Measurements from ENCODE around the gene TMEM167B.

Gene TMEM167B

DNA sequence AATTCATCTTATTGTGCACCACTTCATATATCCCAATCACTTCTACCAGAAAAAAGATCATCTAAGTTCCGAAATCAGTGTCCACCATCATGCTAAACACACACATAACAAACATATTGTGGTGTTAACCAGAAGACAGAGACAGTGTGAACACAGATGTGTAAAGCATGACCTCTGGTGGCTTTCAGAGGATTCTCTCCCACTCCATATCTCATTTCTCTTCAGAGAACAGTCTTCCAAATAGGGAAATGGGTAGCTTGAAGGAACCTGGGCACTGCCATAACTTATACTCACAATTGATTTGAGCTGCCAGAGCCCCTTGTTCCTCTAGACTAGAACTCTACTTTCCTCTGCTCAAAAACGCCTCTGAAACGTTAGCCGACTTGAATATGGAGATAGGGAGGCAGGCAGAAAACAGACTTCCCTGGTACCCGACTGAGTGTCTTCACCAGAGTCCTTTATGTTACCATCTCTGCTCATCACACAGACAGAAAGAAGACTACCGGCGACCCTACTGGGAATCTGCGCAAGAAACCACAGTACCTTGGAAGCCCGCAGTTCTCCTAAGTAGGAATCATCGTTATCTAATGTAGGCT is 21.6 kb downstream of the TMEM167B start:
- Mint-ChIP-seq H3K27me3 (ENCODE audit: low read depth, poor library complexity) (peaks cover 92% of the 10 kb centered on the region), H3K4me3 (no peak overlapping the region), H3K36me3 (ENCODE audit: low read depth) (no peaks in the 10 kb centered on the region), H3K4me1 (peaks cover 24% of the 10 kb centered on the region), H3K27ac (peak overlapping the region; percentile 86), H3K9me3 (no peaks in the 10 kb centered on the region)
- TF ChIP-seq, protein P1, sequence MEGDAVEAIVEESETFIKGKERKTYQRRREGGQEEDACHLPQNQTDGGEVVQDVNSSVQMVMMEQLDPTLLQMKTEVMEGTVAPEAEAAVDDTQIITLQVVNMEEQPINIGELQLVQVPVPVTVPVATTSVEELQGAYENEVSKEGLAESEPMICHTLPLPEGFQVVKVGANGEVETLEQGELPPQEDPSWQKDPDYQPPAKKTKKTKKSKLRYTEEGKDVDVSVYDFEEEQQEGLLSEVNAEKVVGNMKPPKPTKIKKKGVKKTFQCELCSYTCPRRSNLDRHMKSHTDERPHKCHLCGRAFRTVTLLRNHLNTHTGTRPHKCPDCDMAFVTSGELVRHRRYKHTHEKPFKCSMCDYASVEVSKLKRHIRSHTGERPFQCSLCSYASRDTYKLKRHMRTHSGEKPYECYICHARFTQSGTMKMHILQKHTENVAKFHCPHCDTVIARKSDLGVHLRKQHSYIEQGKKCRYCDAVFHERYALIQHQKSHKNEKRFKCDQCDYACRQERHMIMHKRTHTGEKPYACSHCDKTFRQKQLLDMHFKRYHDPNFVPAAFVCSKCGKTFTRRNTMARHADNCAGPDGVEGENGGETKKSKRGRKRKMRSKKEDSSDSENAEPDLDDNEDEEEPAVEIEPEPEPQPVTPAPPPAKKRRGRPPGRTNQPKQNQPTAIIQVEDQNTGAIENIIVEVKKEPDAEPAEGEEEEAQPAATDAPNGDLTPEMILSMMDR (IDR thresholded peaks at IDR 0.05) = no peak
- DNase-seq = no peak

DNA sequence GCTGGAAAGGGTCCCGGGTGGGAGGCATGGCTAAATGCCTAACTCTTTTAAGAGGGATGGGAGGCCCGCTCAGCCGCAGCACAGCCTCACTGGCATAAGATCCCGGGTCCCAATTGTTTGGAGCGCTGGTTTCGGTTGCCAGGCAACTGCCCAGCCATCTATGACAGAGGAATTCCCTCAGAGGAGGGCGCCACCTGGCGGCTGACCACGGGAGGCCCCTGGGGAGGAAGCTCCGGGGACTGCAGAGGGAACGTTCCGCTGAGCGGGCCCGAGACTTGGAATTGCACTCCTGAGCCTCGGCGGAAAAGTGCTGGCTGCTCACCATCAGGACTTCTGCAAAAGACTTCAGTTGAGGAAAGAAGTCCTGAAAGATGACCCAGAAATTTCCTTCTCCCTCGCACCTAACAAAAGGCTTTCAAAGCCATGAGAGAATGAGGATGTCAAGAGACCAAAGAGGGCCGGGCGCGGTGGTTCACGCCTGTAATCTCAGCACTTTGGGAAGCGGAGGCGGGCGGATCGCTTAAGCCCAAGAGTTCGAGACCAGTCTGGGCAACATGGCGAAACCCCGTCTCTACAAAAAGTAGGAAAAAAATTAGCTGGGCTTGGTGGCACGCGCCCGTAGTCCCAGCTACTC is 22.2 kb downstream of the TMEM167B start:
- peaks cover 93% of the 10 kb centered on the region for H3K27me3 Mint-ChIP-seq (ENCODE audit: low read depth, poor library complexity)
- no peaks in the 10 kb centered on the region for H3K36me3 Mint-ChIP-seq (ENCODE audit: low read depth)
- peak; percentile 100 for DNase-seq
- TF ChIP-seq, protein P1 (IDR thresholded peaks at IDR 0.05) = peak; percentile 98
- peak overlapping the region; percentile 79 for H3K4me3 Mint-ChIP-seq
- peak overlapping the region; percentile 86 for H3K27ac Mint-ChIP-seq
- H3K9me3 Mint-ChIP-seq = no peaks in the 10 kb centered on the region
- peaks cover 24% of the 10 kb centered on the region for H3K4me1 Mint-ChIP-seq

DNA sequence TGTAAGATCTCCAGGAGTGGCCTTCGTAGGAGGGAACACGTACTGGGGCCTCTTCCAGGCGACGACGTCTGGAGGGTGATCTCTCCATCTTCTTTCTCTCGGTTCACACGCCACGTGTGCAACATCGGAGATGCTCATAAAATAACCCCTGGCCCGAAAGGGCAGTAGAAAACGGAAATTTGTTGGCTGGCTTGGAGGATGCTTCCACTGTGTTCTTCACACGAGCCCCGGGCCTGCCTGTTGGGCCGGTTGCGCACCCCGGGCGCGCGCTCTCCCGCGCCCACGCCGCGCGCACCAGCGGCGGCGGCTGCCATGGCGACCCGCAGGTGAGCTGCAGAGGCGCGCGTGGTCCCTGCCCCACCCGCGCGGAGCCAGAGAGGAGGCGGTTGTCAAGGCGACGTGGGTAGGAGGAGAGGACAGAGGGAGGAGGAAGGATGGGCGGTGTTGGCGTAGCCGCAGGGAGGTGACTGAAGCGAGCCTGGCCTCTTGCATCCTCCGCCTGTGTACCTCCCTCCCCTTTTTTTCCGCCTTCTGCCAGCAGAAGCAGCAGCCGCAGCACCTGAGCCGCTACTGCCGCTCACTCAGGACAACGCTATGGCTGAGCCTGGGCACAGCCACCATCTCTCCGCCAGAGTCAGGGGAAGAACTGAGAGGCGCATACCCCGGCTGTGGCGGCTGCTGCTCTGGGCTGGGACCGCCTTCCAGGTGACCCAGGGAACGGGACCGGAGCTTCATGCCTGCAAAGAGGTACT is 23.2 kb downstream of the TMEM167B start, which contains the start of gene ELAPOR1:
Gene ELAPOR1 (plus strand): TSS at position 526 of the 752 bp plus-strand sequence. CDS start 69 bp downstream, at position 595.
- peak; percentile 52 for DNase-seq
- Mint-ChIP-seq H3K36me3 (ENCODE audit: low read depth) (no peaks in the 10 kb centered on the region), H3K9me3 (peaks cover 4% of the 10 kb centered on the region), H3K4me1 (peaks cover 24% of the 10 kb centered on the region), H3K4me3 (peak within 1 kb of the TSS; percentile 79), H3K27ac (no peak within 1 kb of the TSS), H3K27me3 (ENCODE audit: low read depth, poor library complexity) (peaks cover 94% of the 10 kb centered on the region)
- TF ChIP-seq, protein P1 (IDR thresholded peaks at IDR 0.05) = no peak

DNA sequence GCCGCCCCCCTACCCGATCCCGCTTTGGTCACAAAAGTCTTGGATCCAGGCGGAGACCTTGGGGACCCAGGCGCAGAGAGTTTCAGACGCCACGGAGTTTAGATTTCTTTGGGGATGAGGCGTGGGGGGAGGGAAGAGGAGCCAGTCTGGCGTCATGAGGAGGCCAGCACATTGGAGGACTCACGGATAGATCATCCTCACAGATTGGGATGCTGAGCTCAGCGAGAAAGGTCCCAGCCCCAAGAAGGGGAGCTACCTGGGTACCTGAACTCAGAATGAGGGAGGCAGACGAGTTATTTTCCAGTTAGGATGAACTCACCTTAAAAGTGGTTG is 23.7 kb downstream of the TMEM167B start:
- H3K9me3 Mint-ChIP-seq = peaks cover 4% of the 10 kb centered on the region
- H3K36me3 Mint-ChIP-seq (ENCODE audit: low read depth) = no peaks in the 10 kb centered on the region
- H3K27ac Mint-ChIP-seq = no peak overlapping the region
- H3K4me1 Mint-ChIP-seq = peaks cover 24% of the 10 kb centered on the region
- DNase-seq = no peak
- TF ChIP-seq, protein P1 (IDR thresholded peaks at IDR 0.05) = no peak
- H3K4me3 Mint-ChIP-seq = peak overlapping the region; percentile 71
- H3K27me3 Mint-ChIP-seq (ENCODE audit: low read depth, poor library complexity) = peaks cover 99% of the 10 kb centered on the region

DNA sequence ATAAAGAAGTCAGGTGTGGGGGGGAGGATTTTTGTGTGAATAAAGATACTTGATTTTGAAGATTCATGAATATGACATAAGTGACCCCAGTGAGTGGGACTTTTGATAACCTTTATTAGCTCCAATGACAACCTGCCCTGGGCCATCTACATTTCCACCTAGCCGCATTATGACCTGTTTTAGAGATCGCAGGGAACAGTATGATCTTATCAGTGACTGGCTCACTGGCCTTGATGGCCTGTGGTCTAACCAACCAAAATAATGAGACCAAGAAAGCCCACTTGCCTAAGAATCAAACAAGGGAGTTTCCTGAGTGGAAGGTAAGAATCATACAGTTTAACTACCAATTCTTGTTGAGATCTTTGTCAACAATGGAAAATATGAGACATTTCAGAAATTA is 25.1 kb downstream of the TMEM167B start:
- Mint-ChIP-seq H3K9me3 (peaks cover 7% of the 10 kb centered on the region), H3K4me1 (peaks cover 24% of the 10 kb centered on the region), H3K4me3 (no peak overlapping the region), H3K36me3 (ENCODE audit: low read depth) (no peaks in the 10 kb centered on the region), H3K27me3 (ENCODE audit: low read depth, poor library complexity) (peaks cover 95% of the 10 kb centered on the region), H3K27ac (no peak overlapping the region)
- DNase-seq = no peak
- TF ChIP-seq, protein P1 (IDR thresholded peaks at IDR 0.05) = no peak

Data from nephron progenitor cell (in vitro differentiated cells).